Dermis microvascular lymphatic vessel endothelial cell (primary cell): ENCODE data around the gene BBS2. TPM values are rescaled to one million over a fixed set of nuclear protein-coding genes. Genes with fewer than 3 reads are reported as not detected.

Experiments
- DNase-seq, 2 donors: peaks; one replicate each; pipeline versions ENCODE4 v3.0.0 to v3.0.0-alpha.2; 2010; ENCODE audit warnings: low read depth in 2 of 2
- total RNA-seq: library from RNA; depleted of rRNA; stranded (reverse); fragments of >200 nt; gene quantifications from 2 replicates; pipeline ENCODE4 v1.2.1, GENCODE V29; 2014

The BBS2 gene
- total RNA-seq, 1 donor from 2014 or later = 39.2 TPM

DNA sequence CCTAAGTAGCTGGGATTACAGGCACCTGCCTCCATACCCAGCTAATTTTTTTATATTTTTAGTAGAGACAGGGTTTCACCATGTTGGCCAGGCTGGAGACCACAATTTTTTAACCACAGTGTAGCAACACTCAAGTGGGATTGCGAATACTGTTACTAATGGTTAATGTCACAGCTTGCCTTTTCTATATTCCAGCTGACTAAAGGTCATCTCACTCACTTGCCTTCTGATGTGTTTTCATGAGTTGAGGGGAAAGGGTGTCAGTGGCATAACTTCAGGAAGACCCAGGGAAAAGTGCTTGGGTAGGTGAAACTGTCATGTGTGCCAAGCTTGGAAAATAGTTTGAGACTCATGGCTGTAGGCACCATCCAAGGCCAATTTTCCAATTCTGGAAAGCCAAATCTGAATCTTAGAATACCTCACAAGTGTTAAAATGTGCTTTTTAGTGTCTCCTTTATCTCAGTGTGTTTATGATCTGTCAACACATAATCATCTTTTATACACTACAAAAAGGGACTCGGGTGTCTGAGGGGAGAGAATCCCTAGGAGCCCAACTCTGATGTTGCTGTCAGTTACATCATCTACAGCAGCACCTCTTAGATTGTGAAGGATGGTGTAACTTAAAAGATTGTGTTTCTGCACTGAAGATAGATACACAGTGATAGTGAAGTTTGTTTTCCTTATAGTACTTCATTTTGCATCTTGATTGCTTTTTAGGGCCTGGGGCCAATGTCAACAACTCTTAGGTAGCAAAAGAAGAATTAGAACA, 41.4 kb downstream of the BBS2 start:
- no peak for DNase-seq

DNA sequence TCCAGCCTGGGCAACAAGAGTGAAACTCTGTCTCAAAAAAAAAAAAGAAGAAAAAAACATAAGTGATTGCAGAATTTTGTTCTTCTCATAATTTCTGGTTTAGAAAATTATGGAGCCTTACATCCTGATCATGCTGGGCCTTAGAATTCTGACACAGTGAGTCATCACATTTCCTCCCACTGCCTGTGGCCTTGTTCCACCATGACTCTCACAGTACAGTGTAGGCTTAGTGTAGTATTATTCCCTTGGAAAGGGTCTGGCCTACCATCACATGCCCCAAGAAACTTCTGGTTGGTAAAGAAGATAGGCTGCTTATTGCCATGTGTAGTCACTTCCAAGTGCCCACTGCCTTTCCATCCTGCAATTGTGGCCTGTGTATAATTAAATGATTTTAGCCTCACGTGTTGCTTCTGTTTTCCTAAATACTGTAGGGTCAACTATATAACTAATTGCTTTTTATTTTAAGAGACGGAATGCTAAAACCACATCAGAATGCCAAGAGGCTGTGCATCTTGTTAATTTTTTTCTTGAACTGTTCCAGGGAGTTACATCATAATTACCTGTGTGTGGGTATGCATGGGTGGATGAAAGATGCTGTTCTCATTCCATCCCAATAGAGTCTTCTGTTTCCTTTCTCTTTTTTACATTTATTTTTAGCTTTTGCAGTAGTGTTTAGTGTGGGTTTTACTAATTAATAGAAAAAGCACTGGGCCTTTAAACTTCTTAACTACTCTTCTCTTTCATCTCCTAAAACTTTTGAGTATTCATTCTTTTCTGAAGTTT, 42.5 kb downstream of the BBS2 start:
- DNase-seq = peak; percentile 45 to 85

GRCh38 chr16:56475201-56475600, 44.6 kb downstream of the BBS2 start:
- no peak for DNase-seq

- DNase-seq = no peak
Observed at GRCh38 chr16:56470666-56471065, 49.2 kb downstream of the BBS2 start.

- DNase-seq = no peak
Observed at GRCh38 chr16:56470232-56470631, 49.6 kb downstream of the BBS2 start.

DNA sequence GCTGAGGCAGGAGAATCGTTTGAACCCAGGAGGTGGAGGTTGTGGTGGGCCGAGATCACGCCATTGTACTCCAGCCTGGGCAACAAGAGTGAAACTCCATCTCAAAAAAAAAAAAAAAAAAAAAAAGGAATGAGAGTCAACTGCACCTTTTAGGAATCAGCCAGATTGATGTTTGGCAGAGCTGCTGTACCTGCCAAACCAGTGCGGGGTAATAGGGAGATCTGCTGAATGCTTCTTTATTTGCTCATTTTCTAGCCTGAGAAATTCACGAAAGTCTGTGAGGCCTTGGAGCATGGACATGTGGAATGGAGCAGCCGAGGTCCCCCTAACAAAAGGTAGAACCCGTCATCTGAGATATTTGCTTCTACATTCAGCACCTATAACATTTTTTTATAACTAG, 50.1 kb downstream of the BBS2 start:
- DNase-seq = no peak

DNA sequence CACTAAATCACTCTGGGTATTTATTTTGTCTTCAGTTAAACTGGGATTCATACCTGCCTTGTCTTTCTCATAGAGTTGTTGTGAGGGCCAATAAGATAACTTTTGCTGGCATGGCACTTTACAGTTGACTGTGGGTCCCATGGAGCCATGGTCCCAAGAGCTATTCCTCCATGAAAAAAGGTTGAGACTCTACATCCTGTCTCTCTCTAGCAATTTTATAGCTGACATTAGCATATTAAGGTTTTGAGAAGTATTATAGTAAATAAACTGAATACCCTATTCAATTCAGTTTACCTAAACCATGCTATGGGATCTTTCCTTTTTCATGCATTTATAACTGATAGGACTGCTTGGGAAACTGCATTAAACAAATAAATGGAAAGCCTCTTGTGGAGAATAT, 51.0 kb downstream of the BBS2 start:
- DNase-seq = no peak

GRCh38 chr16:56466344-56466743, 53.5 kb downstream of the BBS2 start:
- DNase-seq = no peak

- no peak for DNase-seq
Observed at GRCh38 chr16:56463153-56463552, 56.7 kb downstream of the BBS2 start.

GRCh38 chr16:56462064-56462796, 57.6 kb downstream of the BBS2 start:
- no peak for DNase-seq

DNA sequence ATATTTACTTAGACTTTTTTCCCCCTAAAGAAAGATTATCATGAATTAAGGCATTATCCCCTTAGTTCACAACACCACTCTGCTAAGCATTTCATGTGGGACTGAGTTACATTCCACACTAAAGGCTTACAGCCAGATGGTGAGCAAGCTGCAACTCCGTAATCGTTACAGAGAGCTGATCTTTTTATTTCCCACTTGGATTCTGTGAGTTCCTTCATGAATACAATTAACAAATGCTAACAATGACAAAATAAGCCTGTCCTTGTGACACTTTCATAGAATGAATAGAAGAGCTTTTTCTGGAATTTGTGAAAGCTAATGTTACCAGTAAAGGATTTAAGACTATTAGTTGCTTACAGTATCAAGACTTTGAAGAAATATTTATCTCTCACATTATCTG, 59.7 kb downstream of the BBS2 start:
- no peak for DNase-seq

GRCh38 chr16:56457927-56458470, 61.8 kb downstream of the BBS2 start:
- DNase-seq = no peak

DNA sequence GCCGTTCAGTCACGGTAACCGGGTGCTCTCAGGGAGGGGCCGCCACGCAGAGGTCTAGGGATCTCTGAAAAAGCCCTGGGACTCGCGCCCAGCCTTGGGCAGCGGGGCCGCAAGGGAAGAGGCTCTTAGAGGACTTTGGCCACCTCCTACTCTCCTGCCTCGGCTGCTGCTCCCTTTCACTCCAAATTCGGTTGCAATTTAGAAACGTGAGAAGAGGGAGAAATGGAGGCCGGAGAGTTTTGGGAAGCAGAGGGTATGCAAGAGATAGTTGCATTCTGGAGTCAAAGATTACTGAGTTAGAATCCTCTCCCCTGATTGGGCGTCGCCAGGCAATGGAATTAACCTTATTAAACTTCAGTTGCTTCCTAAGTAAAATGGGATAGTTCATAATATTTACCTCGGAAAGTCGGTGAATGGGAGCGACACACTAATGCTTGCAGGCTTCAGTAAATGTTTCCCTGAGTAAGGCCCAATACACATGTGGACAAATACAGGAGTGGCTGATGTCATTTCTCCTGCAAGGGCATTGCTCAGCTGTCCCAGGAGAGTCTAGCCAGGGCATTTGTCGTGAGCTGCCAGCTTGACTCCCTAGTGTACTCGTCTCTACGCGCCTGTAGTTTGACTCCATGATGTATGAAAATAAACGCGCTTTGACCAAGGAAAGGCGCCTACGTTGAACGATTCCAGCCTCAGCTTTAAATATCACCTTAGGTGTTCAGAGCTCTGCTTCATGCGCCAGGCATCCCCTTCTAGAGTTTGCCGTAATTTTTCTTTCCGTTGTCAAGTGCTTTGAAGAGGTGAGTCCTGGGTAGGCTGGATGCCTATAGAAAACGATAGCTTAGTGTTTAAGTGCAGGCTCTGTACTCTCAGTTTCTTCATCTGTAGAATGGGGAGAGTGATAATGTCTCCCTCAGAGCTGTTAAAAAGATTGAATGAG, 67.8 kb downstream of the BBS2 start:
- peak; percentile 36 to 69 for DNase-seq

DNA sequence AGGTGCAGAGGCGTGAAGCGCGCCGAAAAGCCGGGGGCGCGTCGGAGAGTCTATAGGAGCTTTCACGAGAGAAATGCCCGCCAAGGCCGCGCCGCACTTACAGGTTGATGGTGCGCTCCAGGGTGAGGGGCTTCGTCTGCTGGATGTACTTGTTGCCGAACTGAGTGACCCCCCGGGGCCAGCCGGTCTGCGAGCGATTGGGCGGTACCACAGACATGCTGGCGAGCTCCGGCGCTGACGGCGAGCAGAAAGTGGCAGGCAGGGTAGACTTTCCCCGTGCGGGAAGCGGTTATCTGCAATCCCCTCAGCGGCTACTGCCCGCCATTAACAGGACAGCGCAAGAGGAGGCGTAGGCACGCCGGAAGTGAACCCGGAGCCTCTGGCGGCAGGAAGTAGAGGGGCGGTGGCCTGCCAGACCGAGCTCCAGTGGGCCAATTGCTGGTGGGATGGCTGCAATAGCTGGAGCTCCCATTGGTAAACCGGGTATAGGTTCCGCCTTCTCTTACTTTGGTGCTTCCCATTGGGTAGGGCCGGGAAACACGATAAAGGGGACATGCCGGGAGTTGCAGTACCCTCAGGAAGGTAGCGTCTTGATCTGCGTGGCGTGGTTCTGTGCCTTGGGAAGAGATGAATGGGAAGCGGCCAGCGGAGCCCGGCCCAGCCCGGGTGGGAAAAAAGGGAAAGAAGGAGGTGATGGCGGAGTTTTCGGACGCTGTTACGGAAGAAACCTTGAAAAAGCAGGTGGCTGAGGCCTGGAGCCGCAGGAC, 68.7 kb downstream of the BBS2 start, which contains the start of the genes NUDT21 and OGFOD1:
NUDT21 (minus strand) TSS at position 347 of the 767 bp plus-strand sequence; CDS start at position 217, 130 bp downstream.
OGFOD1 (plus strand) TSS at position 569 of the 767 bp plus-strand sequence; CDS start at position 628, 59 bp downstream.
- peak; percentile 95 to 99 for DNase-seq

GRCh38 chr16:56450275-56450985, 69.4 kb downstream of the BBS2 start:
- peak in 1 of 2 donors; percentile 2 for DNase-seq

DNA sequence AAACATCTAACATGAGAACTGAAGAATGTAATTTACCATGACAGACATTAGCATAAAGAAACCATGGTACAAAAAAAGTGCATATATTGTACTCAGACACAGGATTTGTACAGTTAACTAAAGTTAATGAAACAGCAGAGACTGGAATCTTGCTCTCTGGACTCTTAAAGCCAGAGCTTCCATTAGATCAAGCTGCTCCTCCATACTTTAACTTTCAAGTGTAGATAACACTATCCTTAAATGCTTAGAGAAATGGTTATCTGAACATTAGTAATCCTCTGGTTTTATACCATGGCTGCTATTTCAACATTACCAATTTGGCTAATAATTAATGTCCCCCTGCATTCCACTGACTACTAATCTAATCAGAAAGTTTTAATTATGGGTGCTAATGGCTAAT, 71.8 kb downstream of the BBS2 start:
- no peak for DNase-seq

DNA sequence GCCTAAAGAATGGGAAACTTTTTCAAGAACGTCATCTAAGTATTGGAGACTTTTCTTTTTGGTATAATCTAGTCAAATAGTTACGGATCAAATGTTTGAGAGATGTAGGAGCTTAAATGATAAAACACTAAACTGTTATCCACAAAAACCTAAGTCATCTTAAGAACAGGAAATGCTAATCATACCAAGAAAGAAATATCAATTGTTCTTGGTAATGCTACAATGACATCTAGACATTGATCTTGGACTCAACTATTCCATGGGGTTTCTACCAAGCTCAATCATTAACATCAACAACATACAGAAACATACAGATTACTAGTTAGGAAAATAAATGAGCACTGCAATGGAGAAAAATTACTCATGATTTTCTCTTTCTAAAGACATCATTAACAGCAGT, 72.5 kb downstream of the BBS2 start:
- no peak for DNase-seq

DNA sequence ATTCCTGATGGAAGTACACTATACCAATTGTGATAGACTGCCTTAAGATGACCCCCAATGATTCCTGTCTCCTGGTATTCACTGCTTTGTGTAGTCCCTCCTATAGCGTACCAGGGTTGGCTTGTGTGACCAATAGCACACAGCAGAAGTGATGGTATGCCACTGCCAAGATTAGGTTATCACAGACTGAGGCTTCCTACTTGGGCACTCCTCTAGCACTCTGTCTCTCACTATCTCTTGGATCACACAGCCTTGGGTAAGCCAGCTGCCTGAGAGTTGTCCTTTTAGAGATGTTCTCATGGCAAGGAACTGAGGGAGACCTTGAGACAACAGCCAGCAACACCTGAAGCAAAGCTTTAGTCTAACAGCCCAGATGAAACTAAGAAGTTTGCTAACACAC, 81.8 kb downstream of the BBS2 start:
- no peak for DNase-seq

- no peak for DNase-seq
Observed at GRCh38 chr16:56436258-56436657, 83.6 kb downstream of the BBS2 start.
